SK-N-SH treated with all-trans-retinoic acid at 6 μM for 48 hours (cell line): ENCODE data around the gene PFKM.

Source experiments
- ATAC-seq: fragments of 200-7000 bp; cut with Tn5 transposase; 3 replicates; pipeline ENCODE4 v1.9.1; 2020; ENCODE audit warnings: mild to moderate bottlenecking, moderate library complexity
- ARNTL ChIP-seq: fragments of 450-650 bp; formaldehyde crosslinking; IDR thresholded peaks from 2 replicates; pipeline ENCODE4 v1.5.0; 2020; ENCODE audit warnings: low read depth, mild to moderate bottlenecking, moderate library complexity, borderline replicate concordance
- BACH2 ChIP-seq: fragments of 250-450 bp; sonication (Bioruptor Pico); IDR thresholded peaks from 2 replicates; pipeline ENCODE4 v1.9.0; 2021; ENCODE audit warnings: mild to moderate bottlenecking, borderline replicate concordance
- CREB5 ChIP-seq: fragments of 250-450 bp; sonication (Bioruptor Pico); IDR thresholded peaks from 2 replicates; pipeline ENCODE4 v1.5.1; 2020; ENCODE audit warnings: low read depth, mild to moderate bottlenecking, moderate library complexity
- CSDC2 ChIP-seq: fragments of 250-450 bp; sonication (Bioruptor Pico); IDR thresholded peaks from 2 replicates; pipeline ENCODE4 v1.5.0; 2020; ENCODE audit warnings: mild to moderate bottlenecking, moderate library complexity
- CSRNP3 ChIP-seq: fragments of 250-450 bp; sonication (Bioruptor Pico); IDR thresholded peaks from 2 replicates; pipeline ENCODE4 v1.5.1; 2021; ENCODE audit warnings: mild to moderate bottlenecking, moderate library complexity
- ESRRG ChIP-seq: fragments of 250-450 bp; sonication (Bioruptor Pico); IDR thresholded peaks from 2 replicates; pipeline ENCODE4 v1.6.1; 2021; ENCODE audit warnings: mild to moderate bottlenecking
- OSR1 ChIP-seq: fragments of 250-450 bp; sonication (Bioruptor Pico); IDR thresholded peaks from 2 replicates; pipeline ENCODE4 v1.8.0; 2022; ENCODE audit warnings: moderate library complexity, mild to moderate bottlenecking, inconsistent platforms
- PPARA ChIP-seq: fragments of 250-450 bp; sonication (Bioruptor Pico); IDR thresholded peaks from 2 replicates; pipeline ENCODE4 v1.5.0; 2020; ENCODE audit warnings: mild to moderate bottlenecking, borderline replicate concordance
- RARB ChIP-seq: fragments of 250-450 bp; sonication (Bioruptor Pico); IDR thresholded peaks from 2 replicates; pipeline ENCODE4 v1.8.0; 2021; ENCODE audit warnings: mild to moderate bottlenecking, moderate library complexity
- SNAI2 ChIP-seq: fragments of 250-450 bp; sonication (Bioruptor Pico); IDR thresholded peaks from 2 replicates; pipeline ENCODE4 v1.5.0; 2020; ENCODE audit warnings: mild to moderate bottlenecking, moderate library complexity
- TCF4 ChIP-seq: fragments of 250-450 bp; sonication (Bioruptor Pico); IDR thresholded peaks from 2 replicates; pipeline ENCODE4 v1.8.0; 2021; ENCODE audit warnings: mild to moderate bottlenecking, moderate library complexity, borderline replicate concordance
- TOX ChIP-seq: fragments of 250-450 bp; sonication (Bioruptor Pico); IDR thresholded peaks from 2 replicates; pipeline ENCODE4 v1.8.0; 2021; ENCODE audit warnings: mild to moderate bottlenecking, moderate library complexity, borderline replicate concordance
- ZC3H10 ChIP-seq: fragments of 250-450 bp; sonication (Bioruptor Pico); IDR thresholded peaks from 2 replicates; pipeline ENCODE4 v1.5.1; 2021; ENCODE audit warnings: mild to moderate bottlenecking, moderate library complexity
- ZFP3 ChIP-seq: fragments of 250-450 bp; sonication (Bioruptor Pico); IDR thresholded peaks from 2 replicates; pipeline ENCODE4 v1.5.0; 2020; ENCODE audit warnings: mild to moderate bottlenecking, moderate library complexity
- ZFP30 ChIP-seq: fragments of 450-650 bp; formaldehyde crosslinking; IDR thresholded peaks from 2 replicates; pipeline ENCODE4 v1.5.0; 2022; ENCODE audit warnings: mild to moderate bottlenecking, moderate library complexity
- ZNF565 ChIP-seq: fragments of 450-650 bp; formaldehyde crosslinking; conservative IDR thresholded peaks from 2 replicates; pipeline ENCODE4 v1.5.0; 2020; ENCODE audit warnings: low read depth, mild to moderate bottlenecking, moderate library complexity
- ZNF70 ChIP-seq: fragments of 450-650 bp; formaldehyde crosslinking; IDR thresholded peaks from 2 replicates; pipeline ENCODE4 v1.5.0; 2020; ENCODE audit warnings: mild to moderate bottlenecking, moderate library complexity
- ZNF8 ChIP-seq: fragments of 450-650 bp; formaldehyde crosslinking; IDR thresholded peaks from 2 replicates; pipeline ENCODE4 v1.5.0; 2020; ENCODE audit warnings: mild to moderate bottlenecking, moderate library complexity
- TF ChIP-seq, protein P1 (sequence below): fragments of 250-450 bp; sonication (Bioruptor Pico); IDR thresholded peaks from 2 replicates; pipeline ENCODE4 v1.8.0; 2021; ENCODE audit warnings: low read depth, mild to moderate bottlenecking, moderate library complexity, borderline replicate concordance
- TF ChIP-seq, protein P2 (sequence below): fragments of 250-450 bp; sonication (Bioruptor Pico); IDR thresholded peaks from 2 replicates; pipeline ENCODE4 v1.8.0; 2020; ENCODE audit warnings: mild to moderate bottlenecking, moderate library complexity, borderline replicate concordance
- TF ChIP-seq, protein P3 (sequence below): fragments of 250-450 bp; sonication (Bioruptor Pico); IDR thresholded peaks from 2 replicates; pipeline ENCODE4 v1.5.0; 2020; ENCODE audit warnings: mild to moderate bottlenecking, moderate library complexity

PFKM gene

DNA sequence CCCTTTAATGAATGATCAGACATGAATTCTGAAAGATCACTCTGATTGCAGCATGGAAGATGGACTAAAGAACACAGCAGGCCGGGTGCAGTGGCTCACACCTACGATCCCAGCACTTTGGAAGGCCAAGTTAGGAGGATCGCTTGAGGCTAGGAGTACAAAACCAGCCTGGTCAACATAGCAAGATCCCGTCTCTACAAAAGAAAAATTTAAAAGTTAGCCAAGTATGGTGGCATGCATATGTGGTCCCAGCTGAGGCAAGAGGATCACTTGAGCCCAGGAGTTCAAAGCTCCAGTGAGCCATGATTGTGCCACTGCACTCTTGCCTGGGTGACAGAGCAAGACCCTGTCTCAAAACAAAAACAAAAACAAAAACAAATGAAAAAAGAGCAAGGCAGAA lies 48.4 kb upstream of the PFKM start (continued):
- TF ChIP-seq, protein P1, sequence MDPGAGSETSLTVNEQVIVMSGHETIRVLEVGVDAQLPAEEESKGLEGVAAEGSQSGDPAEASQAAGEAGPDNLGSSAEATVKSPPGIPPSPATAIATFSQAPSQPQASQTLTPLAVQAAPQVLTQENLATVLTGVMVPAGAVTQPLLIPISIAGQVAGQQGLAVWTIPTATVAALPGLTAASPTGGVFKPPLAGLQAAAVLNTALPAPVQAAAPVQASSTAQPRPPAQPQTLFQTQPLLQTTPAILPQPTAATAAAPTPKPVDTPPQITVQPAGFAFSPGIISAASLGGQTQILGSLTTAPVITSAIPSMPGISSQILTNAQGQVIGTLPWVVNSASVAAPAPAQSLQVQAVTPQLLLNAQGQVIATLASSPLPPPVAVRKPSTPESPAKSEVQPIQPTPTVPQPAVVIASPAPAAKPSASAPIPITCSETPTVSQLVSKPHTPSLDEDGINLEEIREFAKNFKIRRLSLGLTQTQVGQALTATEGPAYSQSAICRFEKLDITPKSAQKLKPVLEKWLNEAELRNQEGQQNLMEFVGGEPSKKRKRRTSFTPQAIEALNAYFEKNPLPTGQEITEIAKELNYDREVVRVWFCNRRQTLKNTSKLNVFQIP (CRISPR knock-in tag) = no peak
- TF ChIP-seq ZFP3 (CRISPR knock-in tag) (no peak), PPARA (CRISPR knock-in tag) (no peak), RARB (CRISPR knock-in tag) (no peak), ZC3H10 (CRISPR knock-in tag) (no peak), TCF4 (CRISPR knock-in tag) (no peak)
- TF ChIP-seq, protein P2, sequence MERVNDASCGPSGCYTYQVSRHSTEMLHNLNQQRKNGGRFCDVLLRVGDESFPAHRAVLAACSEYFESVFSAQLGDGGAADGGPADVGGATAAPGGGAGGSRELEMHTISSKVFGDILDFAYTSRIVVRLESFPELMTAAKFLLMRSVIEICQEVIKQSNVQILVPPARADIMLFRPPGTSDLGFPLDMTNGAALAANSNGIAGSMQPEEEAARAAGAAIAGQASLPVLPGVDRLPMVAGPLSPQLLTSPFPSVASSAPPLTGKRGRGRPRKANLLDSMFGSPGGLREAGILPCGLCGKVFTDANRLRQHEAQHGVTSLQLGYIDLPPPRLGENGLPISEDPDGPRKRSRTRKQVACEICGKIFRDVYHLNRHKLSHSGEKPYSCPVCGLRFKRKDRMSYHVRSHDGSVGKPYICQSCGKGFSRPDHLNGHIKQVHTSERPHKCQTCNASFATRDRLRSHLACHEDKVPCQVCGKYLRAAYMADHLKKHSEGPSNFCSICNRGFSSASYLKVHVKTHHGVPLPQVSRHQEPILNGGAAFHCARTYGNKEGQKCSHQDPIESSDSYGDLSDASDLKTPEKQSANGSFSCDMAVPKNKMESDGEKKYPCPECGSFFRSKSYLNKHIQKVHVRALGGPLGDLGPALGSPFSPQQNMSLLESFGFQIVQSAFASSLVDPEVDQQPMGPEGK (CRISPR knock-in tag) = no peak
- TF ChIP-seq, all 23 proteins: peak for 0

DNA sequence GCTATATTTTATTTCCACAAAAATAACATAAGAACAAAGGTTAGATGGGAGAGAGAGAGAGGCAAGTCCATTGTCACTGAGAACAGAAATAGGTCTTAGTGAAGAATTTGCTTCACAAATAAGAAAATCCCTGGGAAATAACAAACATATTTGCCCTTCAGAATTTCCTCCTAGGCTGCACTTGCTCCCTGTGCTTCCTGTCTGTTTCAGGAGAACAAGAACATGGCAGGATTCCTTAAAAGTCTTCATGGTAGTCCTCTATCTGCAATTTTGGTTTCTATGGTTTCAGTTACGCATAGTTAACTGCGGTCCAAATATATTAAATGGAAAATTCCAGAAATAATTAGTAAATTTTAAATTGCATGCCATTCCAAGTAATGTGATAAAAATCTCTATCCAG lies 47.4 kb upstream of the PFKM start:
- TF ChIP-seq CSDC2 (CRISPR knock-in tag) (no peak), OSR1 (CRISPR knock-in tag) (no peak), SNAI2 (CRISPR knock-in tag) (no peak), CREB5 (CRISPR knock-in tag) (no peak), BACH2 (CRISPR knock-in tag) (no peak), RARB (CRISPR knock-in tag) (no peak), ZFP30 (CRISPR knock-in tag) (no peak), ZNF8 (no peak), ESRRG (CRISPR knock-in tag) (no peak), ZNF70 (no peak), ZNF565 (CRISPR knock-in tag) (no peak), PPARA (CRISPR knock-in tag) (no peak), ARNTL (no peak), TOX (no peak), ZFP3 (CRISPR knock-in tag) (no peak), ZC3H10 (CRISPR knock-in tag) (no peak), CSRNP3 (CRISPR knock-in tag) (no peak)
- TF ChIP-seq, protein P3, sequence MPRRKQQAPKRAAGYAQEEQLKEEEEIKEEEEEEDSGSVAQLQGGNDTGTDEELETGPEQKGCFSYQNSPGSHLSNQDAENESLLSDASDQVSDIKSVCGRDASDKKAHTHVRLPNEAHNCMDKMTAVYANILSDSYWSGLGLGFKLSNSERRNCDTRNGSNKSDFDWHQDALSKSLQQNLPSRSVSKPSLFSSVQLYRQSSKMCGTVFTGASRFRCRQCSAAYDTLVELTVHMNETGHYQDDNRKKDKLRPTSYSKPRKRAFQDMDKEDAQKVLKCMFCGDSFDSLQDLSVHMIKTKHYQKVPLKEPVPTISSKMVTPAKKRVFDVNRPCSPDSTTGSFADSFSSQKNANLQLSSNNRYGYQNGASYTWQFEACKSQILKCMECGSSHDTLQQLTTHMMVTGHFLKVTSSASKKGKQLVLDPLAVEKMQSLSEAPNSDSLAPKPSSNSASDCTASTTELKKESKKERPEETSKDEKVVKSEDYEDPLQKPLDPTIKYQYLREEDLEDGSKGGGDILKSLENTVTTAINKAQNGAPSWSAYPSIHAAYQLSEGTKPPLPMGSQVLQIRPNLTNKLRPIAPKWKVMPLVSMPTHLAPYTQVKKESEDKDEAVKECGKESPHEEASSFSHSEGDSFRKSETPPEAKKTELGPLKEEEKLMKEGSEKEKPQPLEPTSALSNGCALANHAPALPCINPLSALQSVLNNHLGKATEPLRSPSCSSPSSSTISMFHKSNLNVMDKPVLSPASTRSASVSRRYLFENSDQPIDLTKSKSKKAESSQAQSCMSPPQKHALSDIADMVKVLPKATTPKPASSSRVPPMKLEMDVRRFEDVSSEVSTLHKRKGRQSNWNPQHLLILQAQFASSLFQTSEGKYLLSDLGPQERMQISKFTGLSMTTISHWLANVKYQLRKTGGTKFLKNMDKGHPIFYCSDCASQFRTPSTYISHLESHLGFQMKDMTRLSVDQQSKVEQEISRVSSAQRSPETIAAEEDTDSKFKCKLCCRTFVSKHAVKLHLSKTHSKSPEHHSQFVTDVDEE (CRISPR knock-in tag) = no peak
- TF ChIP-seq, protein P2 (CRISPR knock-in tag) = no peak
- no peak for ATAC-seq
